NCI-H2107 (cell line): ENCODE measurements around the gene KIF13A.
"Not testable (repeated sequence)": the region's sequence is repeated elsewhere in the genome, so short reads cannot be mapped to it uniquely, and the experiment has no call there.

Source experiments
- DNase-seq: peaks from one replicate; lab custom pipeline; 2025; lab: John Stamatoyannopoulos, UW

KIF13A gene

GRCh38 chr6:17987447-17987696, at the start of gene KIF13A:
TSS of gene KIF13A (minus strand) at chr6:17987635. CDS start at chr6:17987463, 172 bp downstream.
- DNase-seq = no peak

GRCh38 chr6:18036781-18037180, 49.3 kb upstream of the KIF13A start:
- no peak for DNase-seq

GRCh38 chr6:18035330-18035854, 48.0 kb upstream of the KIF13A start:
- no peak for DNase-seq

- DNase-seq = no peak
Measured at GRCh38 chr6:18034798-18035202, 47.4 kb upstream of the KIF13A start.

GRCh38 chr6:18031680-18032256, 44.3 kb upstream of the KIF13A start:
- DNase-seq = no peak

GRCh38 chr6:18031189-18031588, 43.8 kb upstream of the KIF13A start:
- no peak for DNase-seq

GRCh38 chr6:18028332-18028731, 40.9 kb upstream of the KIF13A start:
- no peak for DNase-seq

GRCh38 chr6:18025596-18025995, 38.2 kb upstream of the KIF13A start:
- no peak for DNase-seq

- DNase-seq = no peak
Measured at GRCh38 chr6:18024876-18025275, 37.4 kb upstream of the KIF13A start.

- no peak for DNase-seq
Measured at GRCh38 chr6:18023891-18024290, 36.5 kb upstream of the KIF13A start.

GRCh38 chr6:18022398-18023231, 35.2 kb upstream of the KIF13A start:
- no peak for DNase-seq

GRCh38 chr6:18021166-18021850, 33.9 kb upstream of the KIF13A start:
- no peak for DNase-seq

GRCh38 chr6:18020545-18020944, 33.1 kb upstream of the KIF13A start:
- DNase-seq = not testable (repeated sequence)

- DNase-seq = no peak
Measured at GRCh38 chr6:18019539-18020534, 32.4 kb upstream of the KIF13A start.

- not testable (repeated sequence) for DNase-seq
Measured at GRCh38 chr6:18019133-18019532, 31.7 kb upstream of the KIF13A start.

GRCh38 chr6:18016698-18017097, 29.3 kb upstream of the KIF13A start:
- DNase-seq = no peak

GRCh38 chr6:18016133-18016532, 28.7 kb upstream of the KIF13A start:
- DNase-seq = no peak

GRCh38 chr6:18011287-18011686, 23.9 kb upstream of the KIF13A start:
- no peak for DNase-seq

- not testable (repeated sequence) for DNase-seq
Measured at GRCh38 chr6:18010540-18010939, 23.1 kb upstream of the KIF13A start.

GRCh38 chr6:18004256-18004985, 17.0 kb upstream of the KIF13A start:
- DNase-seq = no peak

GRCh38 chr6:17999425-17999824, 12.0 kb upstream of the KIF13A start:
- DNase-seq = no peak
